Bronchial epithelial cell (primary cell): ENCODE results near the gene FUT8. TPM values are rescaled to one million over a fixed set of nuclear protein-coding genes. Genes with fewer than 3 reads are reported as not detected.

ENCODE experiments used
- DNase-seq: peaks from one replicate; pipeline ENCODE4 v3.0.0-alpha.2; 2010; ENCODE audit warnings: low read depth
- FAIRE-seq: peaks from 2 replicates; lab custom pipeline; 2011; peaks lifted over from hg19 to GRCh38; lab: Jason Lieb, UNC
- H3K27me3 ChIP-seq: 2 replicates; pipeline ENCODE4 v1.5.1; 2011; ENCODE audit warnings: low read length; ENCODE audit not compliant: control insufficient read depth, insufficient read depth
- H3K36me3 ChIP-seq: 2 replicates; pipeline ENCODE4 v1.5.1; 2011; ENCODE audit warnings: low read length; ENCODE audit not compliant: control insufficient read depth, insufficient read depth
- H3K4me3 ChIP-seq: 2 replicates; pipeline ENCODE4 v1.5.1; 2011; ENCODE audit warnings: mild to moderate bottlenecking, low read depth, low read length, control low read depth
- total RNA-seq: library from RNA; depleted of rRNA; stranded (reverse); fragments of >200 nt; gene quantifications from 2 replicates; pipeline ENCODE4 v1.2.1, GENCODE V29; 2014
- TF ChIP-seq, protein P1 (sequence below): IDR thresholded peaks from 2 replicates; pipeline ENCODE4 v1.5.1; 2011; ENCODE audit warnings: mild to moderate bottlenecking, moderate library complexity, low read length, control low read depth, inconsistent platforms; ENCODE audit not compliant: insufficient read depth, severe bottlenecking

The FUT8 gene
- total RNA-seq, 1 donor from 2014 or later, result 16.3 TPM

DNA sequence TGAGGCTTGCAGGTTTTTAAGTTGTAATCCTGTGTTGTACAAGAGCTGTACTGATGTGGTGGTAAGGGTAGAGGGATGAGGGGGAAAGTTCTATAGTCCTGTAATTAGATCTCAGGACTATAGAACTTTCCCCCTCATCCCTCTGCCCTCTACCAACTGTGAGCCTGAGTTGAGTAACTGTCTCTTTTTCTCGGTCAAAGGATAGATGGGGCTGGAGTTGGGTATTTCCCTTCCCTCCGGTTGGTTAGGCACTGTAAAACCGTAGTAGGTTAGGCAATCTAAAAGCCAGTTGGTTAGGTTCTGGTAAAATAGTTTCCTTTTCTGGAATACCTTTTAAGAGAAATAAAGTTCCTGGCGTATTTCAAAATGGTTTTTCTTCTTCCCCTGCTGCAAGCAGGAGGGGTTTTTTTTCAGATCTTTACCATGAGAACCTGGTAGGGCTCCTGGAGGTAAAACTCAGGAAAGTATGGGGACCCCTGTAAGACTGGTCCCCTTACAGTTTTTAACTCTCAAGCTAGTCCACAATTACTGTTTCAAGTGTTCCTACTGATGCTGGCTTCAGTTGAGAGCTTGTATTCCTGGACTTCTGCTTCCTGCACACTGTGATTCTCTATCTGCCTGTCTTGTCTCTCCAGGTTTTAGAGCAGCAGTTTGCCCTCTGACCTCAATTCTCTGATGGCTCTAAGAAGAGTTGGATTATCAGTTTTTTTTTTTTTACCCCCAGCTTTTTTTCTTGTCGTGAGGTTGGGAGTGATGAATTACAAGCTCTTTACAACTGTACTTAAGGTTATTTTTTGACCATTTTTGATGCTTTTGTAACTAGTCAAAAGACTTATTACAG lies 58.7 kb downstream of the FUT8 start:
- H3K4me3 ChIP-seq, result no peak overlapping the region
- TF ChIP-seq, protein P1, sequence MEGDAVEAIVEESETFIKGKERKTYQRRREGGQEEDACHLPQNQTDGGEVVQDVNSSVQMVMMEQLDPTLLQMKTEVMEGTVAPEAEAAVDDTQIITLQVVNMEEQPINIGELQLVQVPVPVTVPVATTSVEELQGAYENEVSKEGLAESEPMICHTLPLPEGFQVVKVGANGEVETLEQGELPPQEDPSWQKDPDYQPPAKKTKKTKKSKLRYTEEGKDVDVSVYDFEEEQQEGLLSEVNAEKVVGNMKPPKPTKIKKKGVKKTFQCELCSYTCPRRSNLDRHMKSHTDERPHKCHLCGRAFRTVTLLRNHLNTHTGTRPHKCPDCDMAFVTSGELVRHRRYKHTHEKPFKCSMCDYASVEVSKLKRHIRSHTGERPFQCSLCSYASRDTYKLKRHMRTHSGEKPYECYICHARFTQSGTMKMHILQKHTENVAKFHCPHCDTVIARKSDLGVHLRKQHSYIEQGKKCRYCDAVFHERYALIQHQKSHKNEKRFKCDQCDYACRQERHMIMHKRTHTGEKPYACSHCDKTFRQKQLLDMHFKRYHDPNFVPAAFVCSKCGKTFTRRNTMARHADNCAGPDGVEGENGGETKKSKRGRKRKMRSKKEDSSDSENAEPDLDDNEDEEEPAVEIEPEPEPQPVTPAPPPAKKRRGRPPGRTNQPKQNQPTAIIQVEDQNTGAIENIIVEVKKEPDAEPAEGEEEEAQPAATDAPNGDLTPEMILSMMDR, result no peak
- DNase-seq (no peak), FAIRE-seq (no peak)
- H3K27me3 ChIP-seq, result no peaks in the 10 kb centered on the region
- no peaks in the 10 kb centered on the region for H3K36me3 ChIP-seq

DNA sequence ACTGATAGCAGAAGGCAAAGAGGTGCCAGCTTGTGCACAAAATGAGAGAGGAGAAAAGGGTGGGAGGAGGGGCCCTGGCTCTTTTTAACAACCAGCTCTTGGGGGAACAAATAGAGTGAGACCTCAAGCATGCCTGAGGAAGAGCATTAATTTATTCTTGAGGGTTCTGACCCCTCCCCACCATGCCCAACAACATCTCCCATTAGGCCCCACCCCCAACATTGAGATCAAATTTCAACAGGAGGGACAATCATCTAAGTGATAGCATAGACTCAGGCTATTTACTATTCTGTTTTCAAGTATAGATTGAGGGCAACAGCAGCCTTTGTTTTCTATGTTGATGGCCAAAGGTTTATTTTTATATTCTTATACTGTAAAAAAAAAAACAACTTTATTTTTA lies 59.7 kb downstream of the FUT8 start:
- Histone ChIP-seq H3K4me3 (no peak overlapping the region), H3K36me3 (no peaks in the 10 kb centered on the region), H3K27me3 (no peaks in the 10 kb centered on the region)
- no peak for DNase-seq
- no peak for FAIRE-seq
- TF ChIP-seq, protein P1, result no peak

DNA sequence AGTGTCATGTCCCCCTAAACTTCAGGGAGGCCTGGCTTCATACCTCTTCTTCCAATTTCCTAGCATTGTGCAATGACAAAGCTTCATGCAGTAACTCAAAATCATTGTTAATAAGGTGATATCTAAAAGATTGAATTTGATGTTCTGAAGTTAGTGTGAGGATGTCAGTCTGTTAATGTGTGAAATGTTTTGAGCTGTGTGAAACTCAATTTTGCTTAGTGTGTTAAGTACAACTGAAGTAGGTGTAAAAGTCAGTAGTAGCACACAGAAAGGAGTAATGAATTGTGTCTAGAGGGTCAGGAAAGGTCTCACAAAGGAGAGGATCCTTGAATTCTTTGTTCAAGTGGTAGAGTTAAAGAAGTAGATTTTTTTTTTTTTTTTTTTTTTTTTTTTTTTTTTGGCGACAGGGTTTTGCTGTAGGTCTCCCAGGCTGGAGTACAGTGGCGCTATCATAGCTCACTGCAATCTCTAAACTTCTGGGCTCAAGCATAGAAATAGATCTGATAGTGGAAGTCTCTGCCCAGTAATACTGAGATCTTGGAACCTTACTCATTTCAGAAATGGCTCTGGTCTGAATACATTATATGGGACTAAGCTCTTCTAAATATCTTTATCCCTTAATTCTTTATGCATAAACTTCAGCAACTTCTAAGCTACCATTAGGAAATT lies 63.9 kb downstream of the FUT8 start:
- TF ChIP-seq, protein P1, result no peak
- Histone ChIP-seq H3K27me3 (no peaks in the 10 kb centered on the region), H3K36me3 (no peaks in the 10 kb centered on the region), H3K4me3 (no peak overlapping the region)
- no peak for DNase-seq
- FAIRE-seq, result no peak

DNA sequence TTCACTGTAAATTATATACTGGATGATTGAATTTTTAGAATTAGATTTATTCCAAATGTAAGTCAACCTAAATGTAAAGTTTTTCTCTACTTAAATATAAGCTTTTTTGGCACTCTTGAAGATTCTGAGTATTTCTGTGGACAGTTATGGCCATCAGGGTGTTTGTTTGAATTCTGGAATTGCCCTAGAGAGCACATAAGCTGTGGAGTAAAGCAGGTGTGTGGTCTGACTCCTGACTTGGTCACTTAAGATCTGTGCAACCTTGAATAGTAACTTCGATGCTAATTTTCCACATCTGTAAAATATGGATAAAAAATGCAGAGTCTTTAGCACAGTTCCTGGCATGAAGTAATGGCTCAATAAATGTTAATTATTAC lies 64.4 kb downstream of the FUT8 start:
- TF ChIP-seq, protein P1, result no peak
- DNase-seq (no peak), FAIRE-seq (no peak)
- no peak overlapping the region for H3K4me3 ChIP-seq
- no peaks in the 10 kb centered on the region for H3K36me3 ChIP-seq
- no peaks in the 10 kb centered on the region for H3K27me3 ChIP-seq

DNA sequence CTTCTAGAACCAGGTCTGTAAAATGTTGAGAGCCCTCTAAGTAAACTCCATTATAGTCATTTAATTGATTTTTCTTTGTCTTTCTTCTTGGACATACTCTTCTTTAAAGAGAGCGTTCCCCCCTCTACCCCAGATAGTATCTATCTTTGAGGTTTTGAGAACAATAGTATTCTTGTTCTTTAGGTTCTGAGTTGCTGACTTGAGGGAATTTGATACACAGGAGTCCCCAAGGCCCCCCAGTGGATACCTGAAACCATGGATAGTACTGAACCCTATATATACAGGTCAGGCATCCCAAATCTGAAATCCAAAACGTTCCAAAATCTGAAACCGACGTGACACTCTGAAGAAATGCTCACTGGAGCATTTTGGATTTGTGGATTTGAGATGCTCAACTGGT lies 65.5 kb downstream of the FUT8 start:
- DNase-seq (no peak), FAIRE-seq (no peak)
- H3K27me3 ChIP-seq, result no peaks in the 10 kb centered on the region
- TF ChIP-seq, protein P1, result no peak
- no peaks in the 10 kb centered on the region for H3K36me3 ChIP-seq
- no peak overlapping the region for H3K4me3 ChIP-seq
